ENCODE measurements around the gene GGT6.
"Not testable (repeated sequence)": the region's sequence is repeated elsewhere in the genome, so short reads cannot be mapped to it uniquely, and the experiment has no call there.

The GGT6 gene

GRCh38 chr17:4584101-4584916 lies 23.9 kb upstream of the GGT6 start, which contains the start of gene SMTNL2:
TSS of gene SMTNL2 (plus strand) at chr17:4584529. CDS start at chr17:4584606, 77 bp downstream.
- Histone ChIP-seq H3K27ac (ENCODE audit: low read depth, low read length) (no peak within 1 kb of the TSS), H3K4me1 (ENCODE audit: control insufficient read depth, insufficient read depth, low read length, unreplicated experiment) (no peaks in the 10 kb centered on the region), H2AFZ (ENCODE audit: low read length, unreplicated experiment) (no peak within 1 kb of the TSS)

DNA sequence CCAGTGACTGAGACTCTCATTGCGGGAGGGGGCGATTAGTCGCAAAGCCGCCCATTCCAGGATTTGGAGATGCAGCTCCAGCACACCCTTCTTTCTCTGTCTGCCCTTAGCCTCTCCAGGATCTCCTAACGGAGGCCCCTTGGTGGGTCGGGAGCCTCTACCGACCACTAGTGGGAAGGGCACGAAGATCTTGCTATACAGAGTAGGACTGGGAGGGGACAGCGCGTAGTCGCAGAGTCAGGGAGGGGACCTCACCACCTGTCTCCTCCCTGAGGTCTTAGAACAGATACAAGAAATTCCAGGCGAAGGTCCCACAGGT lies 23.4 kb upstream of the GGT6 start:
- no peaks in the 10 kb centered on the region for H3K4me1 ChIP-seq (ENCODE audit: control insufficient read depth, insufficient read depth, low read length, unreplicated experiment)
- no peak overlapping the region for H3K27ac ChIP-seq (ENCODE audit: low read depth, low read length)
- no peaks in the 10 kb centered on the region for H3K36me3 ChIP-seq (ENCODE audit: insufficient read depth, low read length)
- H2AFZ ChIP-seq (ENCODE audit: low read length, unreplicated experiment), result no peak overlapping the region
- H3K4me3 ChIP-seq (ENCODE audit: low read depth, low read length), result peak overlapping the region; percentile 39; the same call in 1 of the 2 replicates
- peaks cover 59% of the 10 kb centered on the region for H3K27me3 ChIP-seq (ENCODE audit: insufficient read depth, low read length)
- H3K79me2 ChIP-seq (ENCODE audit: control insufficient read depth, insufficient read depth, low read length, unreplicated experiment), result no peaks in the 10 kb centered on the region

More at GRCh38 chr17:4584101-4584916, 23.9 kb upstream of the GGT6 start, which contains the start of gene SMTNL2:
- H3K79me2 ChIP-seq (ENCODE audit: control insufficient read depth, insufficient read depth, low read length, unreplicated experiment), result no peaks in the 10 kb centered on the region
- peak within 1 kb of the TSS; percentile 39; the same call in 1 of the 2 replicates for H3K4me3 ChIP-seq (ENCODE audit: low read depth, low read length)
- no peaks in the 10 kb centered on the region for H3K36me3 ChIP-seq (ENCODE audit: insufficient read depth, low read length)
- H3K27me3 ChIP-seq (ENCODE audit: insufficient read depth, low read length), result peaks cover 59% of the 10 kb centered on the region

DNA sequence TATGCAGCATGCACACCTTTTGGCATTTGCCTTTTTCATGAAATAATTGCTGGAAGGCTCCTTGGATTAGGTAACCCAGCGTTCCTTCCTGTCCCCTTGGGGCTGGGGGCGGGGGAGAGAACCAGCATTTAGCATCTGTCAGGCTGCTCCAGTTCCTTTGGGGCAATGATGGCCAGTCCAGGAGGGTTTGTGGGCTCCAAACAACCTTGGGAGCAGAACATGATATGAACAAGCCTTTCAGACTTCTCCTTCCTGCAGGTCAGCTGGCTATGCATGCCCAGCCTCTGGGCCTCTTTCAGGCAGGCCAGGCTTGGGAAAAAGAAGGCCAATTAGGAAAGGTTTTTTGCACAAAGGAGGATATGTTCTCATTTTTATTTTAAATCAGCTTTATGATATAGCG lies 22.8 kb upstream of the GGT6 start:
- H3K79me2 ChIP-seq (ENCODE audit: control insufficient read depth, insufficient read depth, low read length, unreplicated experiment), result no peaks in the 10 kb centered on the region
- no peaks in the 10 kb centered on the region for H3K4me1 ChIP-seq (ENCODE audit: control insufficient read depth, insufficient read depth, low read length, unreplicated experiment)
- no peak overlapping the region for H2AFZ ChIP-seq (ENCODE audit: low read length, unreplicated experiment)
- H3K27ac ChIP-seq (ENCODE audit: low read depth, low read length), result no peak overlapping the region
- peaks cover 59% of the 10 kb centered on the region for H3K27me3 ChIP-seq (ENCODE audit: insufficient read depth, low read length)
- no peak overlapping the region for H3K4me3 ChIP-seq (ENCODE audit: low read depth, low read length)
- no peaks in the 10 kb centered on the region for H3K36me3 ChIP-seq (ENCODE audit: insufficient read depth, low read length)

- H3K27me3 ChIP-seq (ENCODE audit: insufficient read depth, low read length), result peaks cover 59% of the 10 kb centered on the region
- H3K4me1 ChIP-seq (ENCODE audit: control insufficient read depth, insufficient read depth, low read length, unreplicated experiment), result no peaks in the 10 kb centered on the region
- H3K79me2 ChIP-seq (ENCODE audit: control insufficient read depth, insufficient read depth, low read length, unreplicated experiment), result no peaks in the 10 kb centered on the region
- H3K36me3 ChIP-seq (ENCODE audit: insufficient read depth, low read length), result no peaks in the 10 kb centered on the region
- no peak overlapping the region for H3K27ac ChIP-seq (ENCODE audit: low read depth, low read length)
- no peak overlapping the region for H2AFZ ChIP-seq (ENCODE audit: low read length, unreplicated experiment)
- no peak overlapping the region for H3K4me3 ChIP-seq (ENCODE audit: low read depth, low read length)
These were observed 22.3 kb upstream of the GGT6 start for GRCh38 chr17:4582691-4583090.

- H2AFZ ChIP-seq (ENCODE audit: low read length, unreplicated experiment), result no peak overlapping the region
- H3K79me2 ChIP-seq (ENCODE audit: control insufficient read depth, insufficient read depth, low read length, unreplicated experiment), result no peaks in the 10 kb centered on the region
- H3K27me3 ChIP-seq (ENCODE audit: insufficient read depth, low read length), result peaks cover 57% of the 10 kb centered on the region
- H3K27ac ChIP-seq (ENCODE audit: low read depth, low read length), result no peak overlapping the region
- H3K4me1 ChIP-seq (ENCODE audit: control insufficient read depth, insufficient read depth, low read length, unreplicated experiment), result no peaks in the 10 kb centered on the region
- no peaks in the 10 kb centered on the region for H3K36me3 ChIP-seq (ENCODE audit: insufficient read depth, low read length)
- H3K4me3 ChIP-seq (ENCODE audit: low read depth, low read length), result no peak overlapping the region
These were observed 21.7 kb upstream of the GGT6 start for GRCh38 chr17:4582101-4582501.

GRCh38 chr17:4580291-4580690 lies 19.9 kb upstream of the GGT6 start:
- Histone ChIP-seq H2AFZ (ENCODE audit: low read length, unreplicated experiment) (no peak overlapping the region), H3K27me3 (ENCODE audit: insufficient read depth, low read length) (peaks cover 39% of the 10 kb centered on the region), H3K4me1 (ENCODE audit: control insufficient read depth, insufficient read depth, low read length, unreplicated experiment) (no peaks in the 10 kb centered on the region), H3K4me3 (ENCODE audit: low read depth, low read length) (no peak overlapping the region), H3K27ac (ENCODE audit: low read depth, low read length) (no peak overlapping the region), H3K79me2 (ENCODE audit: control insufficient read depth, insufficient read depth, low read length, unreplicated experiment) (no peaks in the 10 kb centered on the region), H3K36me3 (ENCODE audit: insufficient read depth, low read length) (no peaks in the 10 kb centered on the region)

GRCh38 chr17:4579678-4580077 lies 19.3 kb upstream of the GGT6 start:
- Histone ChIP-seq H3K4me1 (ENCODE audit: control insufficient read depth, insufficient read depth, low read length, unreplicated experiment) (no peaks in the 10 kb centered on the region), H3K27ac (ENCODE audit: low read depth, low read length) (no peak overlapping the region), H3K27me3 (ENCODE audit: insufficient read depth, low read length) (peaks cover 33% of the 10 kb centered on the region)

DNA sequence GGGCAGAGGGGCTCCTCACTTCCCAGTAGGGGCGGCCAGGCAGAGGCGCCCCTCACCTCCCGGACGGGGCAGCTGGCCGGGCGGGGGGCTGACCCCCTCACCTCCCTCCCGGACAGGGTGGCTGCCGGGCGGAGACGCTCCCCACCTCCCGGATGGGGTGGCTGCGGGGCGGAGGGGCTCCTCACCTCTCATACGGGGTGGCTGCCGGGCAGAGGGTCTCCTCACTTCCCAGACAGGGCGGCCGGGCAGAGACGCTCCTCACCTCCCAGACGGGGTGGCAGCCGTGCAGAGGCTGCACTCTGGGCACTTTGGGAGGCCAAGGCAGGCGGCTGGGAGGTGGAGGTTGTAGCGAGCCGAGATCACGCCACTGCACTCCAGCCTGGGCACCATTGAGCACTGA lies 18.0 kb upstream of the GGT6 start:
- H3K4me3 ChIP-seq (ENCODE audit: low read depth, low read length); H3K4me1 ChIP-seq (ENCODE audit: control insufficient read depth, insufficient read depth, low read length, unreplicated experiment); H3K36me3 ChIP-seq (ENCODE audit: insufficient read depth, low read length); H3K79me2 ChIP-seq (ENCODE audit: control insufficient read depth, insufficient read depth, low read length, unreplicated experiment); H3K27ac ChIP-seq (ENCODE audit: low read depth, low read length); H2AFZ ChIP-seq (ENCODE audit: low read length, unreplicated experiment): not testable (repeated sequence)
- peaks cover 21% of the 10 kb centered on the region for H3K27me3 ChIP-seq (ENCODE audit: insufficient read depth, low read length)

More at GRCh38 chr17:4579678-4580077, 19.3 kb upstream of the GGT6 start:
- no peaks in the 10 kb centered on the region for H3K36me3 ChIP-seq (ENCODE audit: insufficient read depth, low read length)
- no peak overlapping the region for H2AFZ ChIP-seq (ENCODE audit: low read length, unreplicated experiment)
- no peak overlapping the region for H3K4me3 ChIP-seq (ENCODE audit: low read depth, low read length)
- H3K79me2 ChIP-seq (ENCODE audit: control insufficient read depth, insufficient read depth, low read length, unreplicated experiment), result no peaks in the 10 kb centered on the region

DNA sequence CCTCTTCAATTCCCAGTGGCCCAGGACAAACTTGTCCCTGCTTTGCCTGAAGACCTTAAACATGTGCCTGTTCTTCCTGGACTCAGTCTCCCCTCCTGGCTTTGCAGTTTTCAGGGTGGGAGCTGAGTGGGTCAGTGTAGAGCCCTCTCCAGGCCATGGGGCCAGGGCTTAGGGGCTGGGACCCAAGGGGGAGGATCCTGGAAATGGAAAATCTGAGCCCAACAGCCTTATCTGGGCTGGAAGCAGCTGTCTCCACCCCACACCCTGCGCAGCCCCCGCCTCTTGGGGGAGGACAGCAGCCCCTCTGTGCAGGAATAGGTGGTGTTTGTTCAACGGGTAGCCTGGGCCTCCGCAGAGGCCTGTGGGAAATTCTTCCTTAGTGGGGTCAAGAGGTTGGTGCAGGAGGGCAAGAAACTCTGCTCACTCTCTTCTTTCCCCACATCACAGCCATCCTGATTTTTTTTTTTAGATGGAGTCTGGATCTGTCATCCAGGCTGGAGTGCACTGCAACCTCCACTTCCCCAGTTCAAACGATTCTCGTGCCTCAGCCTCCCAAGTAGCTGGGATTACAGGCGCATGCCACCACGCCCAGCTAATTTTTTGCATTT lies 17.1 kb upstream of the GGT6 start:
- Histone ChIP-seq H3K27ac (ENCODE audit: low read depth, low read length) (no peak overlapping the region), H3K36me3 (ENCODE audit: insufficient read depth, low read length) (no peaks in the 10 kb centered on the region), H3K79me2 (ENCODE audit: control insufficient read depth, insufficient read depth, low read length, unreplicated experiment) (no peaks in the 10 kb centered on the region), H3K4me3 (ENCODE audit: low read depth, low read length) (no peak overlapping the region), H2AFZ (ENCODE audit: low read length, unreplicated experiment) (no peak overlapping the region), H3K4me1 (ENCODE audit: control insufficient read depth, insufficient read depth, low read length, unreplicated experiment) (no peaks in the 10 kb centered on the region), H3K27me3 (ENCODE audit: insufficient read depth, low read length) (peaks cover 12% of the 10 kb centered on the region)

DNA sequence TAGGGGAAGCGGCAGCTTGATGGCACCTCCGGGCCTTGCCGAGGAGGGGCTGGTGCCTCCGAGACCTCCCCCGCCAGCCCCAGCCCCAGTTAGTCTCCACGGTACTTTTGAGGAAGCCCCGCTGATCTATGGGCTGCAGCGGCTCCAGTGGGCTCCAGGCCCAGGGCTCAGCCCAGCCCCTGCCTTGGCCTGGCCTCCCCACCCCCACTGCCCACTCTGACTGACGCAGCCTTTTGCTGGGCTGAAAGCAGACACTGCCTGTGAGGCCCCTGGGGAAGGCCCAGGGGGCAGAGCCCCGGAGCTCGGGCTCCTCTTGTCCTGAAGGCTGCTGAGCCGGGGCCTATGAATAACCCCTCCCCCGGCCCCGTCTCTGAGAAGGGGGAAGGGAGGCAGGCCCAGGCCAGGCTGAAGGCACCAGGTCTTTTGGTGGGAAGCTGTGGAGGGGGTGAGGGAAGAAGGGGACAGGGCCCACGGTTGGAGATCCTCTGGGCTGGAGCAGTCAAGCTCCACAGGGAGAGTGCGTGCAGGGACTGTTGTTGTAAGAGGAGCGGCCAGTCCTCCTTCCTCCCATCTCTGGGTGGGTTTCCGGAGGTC lies 16.4 kb upstream of the GGT6 start:
- Histone ChIP-seq H3K4me1 (ENCODE audit: control insufficient read depth, insufficient read depth, low read length, unreplicated experiment) (no peaks in the 10 kb centered on the region), H3K27me3 (ENCODE audit: insufficient read depth, low read length) (peaks cover 9% of the 10 kb centered on the region), H3K27ac (ENCODE audit: low read depth, low read length) (no peak overlapping the region), H3K79me2 (ENCODE audit: control insufficient read depth, insufficient read depth, low read length, unreplicated experiment) (no peaks in the 10 kb centered on the region), H3K36me3 (ENCODE audit: insufficient read depth, low read length) (no peaks in the 10 kb centered on the region), H2AFZ (ENCODE audit: low read length, unreplicated experiment) (no peak overlapping the region), H3K4me3 (ENCODE audit: low read depth, low read length) (no peak overlapping the region)

Data from ACC112 (cell line).